A204.1 (cell line): ENCODE results near the gene NOX3.
"Not testable (repeated sequence)": the region's sequence is repeated elsewhere in the genome, so short reads cannot be mapped to it uniquely, and the experiment has no call there.

Experiments used
- FAIRE-seq: peaks from 2 replicates; lab custom pipeline; 2012; peaks lifted over from hg19 to GRCh38; lab: Jason Lieb, UNC

Gene NOX3

DNA sequence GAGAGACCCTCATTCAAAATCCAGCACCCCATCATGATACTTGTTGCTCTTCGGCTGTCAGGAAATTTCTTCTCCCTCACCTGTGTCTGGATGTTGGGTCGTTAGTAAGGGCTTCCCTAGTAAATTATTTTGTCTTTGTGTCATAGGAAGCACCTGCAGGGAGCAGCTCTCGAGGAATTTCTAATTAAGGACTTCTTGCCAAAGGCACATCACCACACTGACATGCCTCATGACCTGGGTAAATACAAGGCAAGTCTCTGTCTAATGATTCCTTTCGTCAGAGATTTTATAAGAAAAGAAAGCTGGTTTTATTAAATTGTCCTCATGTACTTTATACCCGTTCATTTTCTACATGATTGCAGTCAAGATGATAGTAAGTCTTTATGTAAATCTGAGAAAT is at the start of gene NOX3:
TSS of gene NOX3 (minus strand) at position 74 of the 400 bp plus-strand sequence. CDS start at position 35, 39 bp downstream.
- peak; percentile 98 for FAIRE-seq

- peak; percentile 91 for FAIRE-seq
Observed at GRCh38 chr6:155504848-155505607, 49.4 kb upstream of the NOX3 start.

GRCh38 chr6:155502393-155502792 is 46.8 kb upstream of the NOX3 start:
- FAIRE-seq, result no peak

DNA sequence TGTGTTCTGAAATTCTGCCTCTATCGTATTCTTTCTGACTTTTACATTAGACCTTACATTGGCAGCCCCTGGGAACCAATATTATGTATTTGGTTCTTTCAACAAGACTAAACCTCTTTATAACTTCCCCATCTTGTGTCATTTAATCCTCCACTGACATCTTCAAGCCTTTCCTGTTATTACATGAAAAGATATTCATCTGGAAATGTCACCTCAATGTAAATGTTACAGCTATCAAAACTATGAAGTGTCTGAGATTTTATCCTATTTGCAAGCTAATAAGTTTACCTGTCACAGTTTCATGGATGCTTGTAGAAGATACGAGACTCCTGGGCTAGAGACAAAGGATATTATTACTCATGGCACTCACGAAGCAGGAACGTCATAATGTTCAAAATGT is 43.9 kb upstream of the NOX3 start:
- no peak for FAIRE-seq

DNA sequence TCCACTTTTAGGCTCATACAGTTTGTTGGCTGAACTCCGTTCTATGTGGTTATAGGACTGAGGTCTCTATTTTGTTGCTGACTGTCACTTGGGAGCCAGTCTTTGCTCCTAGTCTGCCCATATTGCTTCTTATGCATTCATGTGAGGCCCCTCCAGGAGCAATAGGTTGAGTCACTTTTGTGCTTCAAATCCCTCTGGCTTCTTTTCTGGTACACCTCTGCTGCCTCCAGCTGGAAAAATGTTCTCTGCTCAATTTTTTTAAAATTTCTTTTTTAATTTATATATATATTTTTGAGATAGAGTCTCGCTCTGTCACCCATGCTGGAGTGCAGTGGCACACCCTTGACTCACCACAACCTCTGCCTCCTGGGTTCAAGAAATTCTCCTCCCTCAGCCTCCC is 42.7 kb upstream of the NOX3 start:
- no peak for FAIRE-seq

GRCh38 chr6:155497273-155497672 is 41.6 kb upstream of the NOX3 start:
- no peak for FAIRE-seq

- FAIRE-seq, result no peak
Observed at GRCh38 chr6:155495011-155495768, 39.6 kb upstream of the NOX3 start.

- peak; percentile 98 for FAIRE-seq
Observed at GRCh38 chr6:155493694-155494143, 38.1 kb upstream of the NOX3 start.

GRCh38 chr6:155493026-155493693 is 37.5 kb upstream of the NOX3 start:
- no peak for FAIRE-seq

DNA sequence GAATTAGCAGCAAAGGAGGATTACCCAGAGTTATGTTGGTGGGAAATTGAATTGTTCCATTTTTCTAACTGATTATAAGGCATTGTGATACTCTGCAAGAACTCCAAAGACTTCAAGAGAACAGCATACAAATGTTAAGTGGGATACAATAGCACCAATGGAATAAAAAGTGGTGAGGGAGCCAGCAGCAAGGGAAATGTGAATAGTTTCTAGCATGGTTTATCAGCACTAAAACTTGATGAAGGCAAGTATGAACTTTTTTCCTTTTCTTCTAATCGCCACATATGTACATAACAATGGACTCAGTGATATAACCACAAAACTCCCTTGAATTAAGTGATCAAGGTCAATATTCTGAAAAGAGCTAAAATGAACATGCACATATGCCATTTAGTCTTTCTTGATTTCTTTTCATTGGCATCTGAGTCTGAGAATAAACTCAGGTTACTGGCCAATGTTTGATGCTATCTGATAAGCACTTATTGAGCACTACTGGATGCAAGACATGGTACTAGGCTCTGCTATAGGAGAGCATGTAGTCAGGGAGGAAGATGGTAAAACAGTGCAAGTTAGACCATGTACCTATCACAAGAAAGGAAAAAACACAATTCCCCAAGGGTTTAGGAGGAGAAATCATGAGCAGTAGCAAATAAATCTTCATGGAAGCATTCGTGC is 36.6 kb upstream of the NOX3 start:
- FAIRE-seq, result no peak

DNA sequence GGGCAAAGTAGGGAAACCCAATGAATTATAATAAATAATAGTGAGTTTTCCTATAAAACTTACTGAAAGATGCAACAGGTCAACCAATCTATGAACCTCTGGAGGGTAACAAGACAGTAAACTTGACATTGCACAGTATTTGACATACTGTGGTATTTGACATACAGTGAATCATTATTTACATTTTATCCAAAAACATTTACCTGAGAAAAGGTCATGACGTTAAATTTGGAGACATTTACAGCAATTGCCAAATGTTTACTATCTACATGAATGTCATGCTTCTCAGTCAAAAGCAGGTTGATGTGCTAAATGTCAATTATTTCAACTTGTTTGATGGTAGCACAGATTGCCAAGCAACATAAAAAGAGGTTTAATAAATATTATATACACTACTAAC is 35.8 kb upstream of the NOX3 start:
- FAIRE-seq, result no peak

DNA sequence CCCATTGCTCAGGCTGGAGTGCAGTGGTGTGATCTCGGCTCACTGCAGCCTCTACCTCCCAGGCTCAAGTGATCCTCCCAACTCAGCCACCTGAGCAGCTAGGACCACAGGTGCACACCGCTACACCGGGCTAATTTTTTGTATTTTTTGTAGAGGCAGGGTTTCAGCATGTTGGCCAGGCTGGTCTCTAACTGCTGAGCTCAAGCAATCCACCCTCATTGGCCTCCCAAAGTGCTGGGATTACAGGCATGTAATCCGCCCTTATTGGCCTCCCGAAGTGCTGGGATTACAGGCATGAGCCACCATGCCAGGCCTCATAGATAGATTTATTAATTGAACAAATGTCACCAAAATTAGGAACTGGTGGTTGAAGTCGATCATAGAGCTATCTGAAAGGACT is 32.6 kb upstream of the NOX3 start:
- FAIRE-seq, result not testable (repeated sequence)

DNA sequence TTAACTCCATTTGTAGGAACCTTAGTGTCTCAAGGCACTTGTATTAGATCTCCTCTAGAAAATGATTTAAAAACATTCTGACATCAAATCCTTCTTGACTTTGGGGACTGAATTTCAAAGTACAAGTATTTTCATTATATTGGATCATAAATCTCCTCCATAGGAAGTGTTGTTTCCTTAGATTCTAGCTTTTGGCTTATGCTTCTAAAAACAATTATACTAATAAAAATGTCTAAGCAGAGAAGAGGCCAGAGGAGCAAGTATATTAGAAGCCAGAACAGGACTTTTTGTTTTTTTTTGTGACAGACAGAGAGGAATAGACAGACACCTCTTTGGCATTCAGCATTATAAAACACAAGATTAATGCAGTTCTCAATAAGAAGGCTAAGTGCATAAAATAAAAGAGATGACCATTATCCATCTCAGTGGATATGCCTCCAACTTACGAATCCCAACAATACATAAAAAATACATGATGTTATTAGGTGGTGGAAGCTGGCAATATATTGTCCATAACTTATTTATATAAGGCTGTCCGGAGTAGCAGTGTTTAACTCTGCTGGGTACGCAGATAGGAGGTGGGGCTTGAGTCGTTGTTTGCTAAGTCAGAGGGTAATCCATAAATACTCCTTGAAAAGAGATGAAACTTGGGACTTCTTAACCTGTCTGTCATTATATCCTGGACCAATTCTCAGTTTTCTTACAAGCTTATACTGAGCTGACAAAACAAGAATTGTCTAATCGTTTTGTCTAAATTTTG is 31.9 kb upstream of the NOX3 start:
- FAIRE-seq, result no peak

DNA sequence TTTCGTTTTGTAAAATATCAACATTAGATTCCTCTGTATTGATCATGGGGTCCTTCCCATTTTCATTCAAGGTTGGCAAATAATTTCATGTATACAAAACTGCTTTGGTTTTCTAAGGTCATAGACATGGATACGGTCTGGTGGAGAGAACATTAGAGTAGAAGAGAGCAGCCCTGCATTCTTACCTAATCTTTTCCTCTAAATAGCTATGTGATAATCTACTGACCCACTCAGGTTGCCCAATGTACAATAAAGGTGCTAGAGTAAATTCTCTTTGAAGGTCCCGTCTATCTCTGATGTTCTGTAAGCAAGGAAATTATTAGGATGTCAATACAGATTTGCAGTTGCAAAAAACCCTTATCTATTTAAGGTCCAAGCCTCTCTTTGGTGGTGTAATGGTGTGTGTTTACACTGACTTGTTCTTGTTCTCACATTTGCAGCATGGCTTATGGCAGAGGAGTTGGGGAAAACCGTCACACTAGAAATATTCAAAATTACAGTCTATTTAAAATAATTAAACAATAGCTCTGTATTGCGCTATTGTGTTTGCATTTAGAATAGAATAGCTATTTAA is 31.2 kb upstream of the NOX3 start:
- no peak for FAIRE-seq

DNA sequence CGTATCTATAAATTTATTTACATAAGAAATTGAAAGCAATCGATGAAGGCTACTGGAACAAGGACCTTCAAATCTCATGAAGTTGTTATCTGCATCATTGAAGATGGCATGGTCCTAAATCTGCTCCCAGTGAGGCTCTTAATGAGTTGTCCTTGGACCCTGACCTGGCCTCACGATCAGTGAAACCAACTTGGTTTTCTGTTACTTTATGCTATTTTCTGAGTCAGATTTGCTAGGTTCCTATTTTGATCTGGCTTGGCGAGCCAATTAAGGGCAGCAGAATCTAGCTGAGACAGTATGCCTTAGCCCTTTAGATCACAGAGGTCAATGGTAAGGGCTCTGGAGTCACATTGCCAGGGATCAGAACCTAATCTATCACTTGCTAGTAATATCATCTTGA is 30.1 kb upstream of the NOX3 start:
- no peak for FAIRE-seq

DNA sequence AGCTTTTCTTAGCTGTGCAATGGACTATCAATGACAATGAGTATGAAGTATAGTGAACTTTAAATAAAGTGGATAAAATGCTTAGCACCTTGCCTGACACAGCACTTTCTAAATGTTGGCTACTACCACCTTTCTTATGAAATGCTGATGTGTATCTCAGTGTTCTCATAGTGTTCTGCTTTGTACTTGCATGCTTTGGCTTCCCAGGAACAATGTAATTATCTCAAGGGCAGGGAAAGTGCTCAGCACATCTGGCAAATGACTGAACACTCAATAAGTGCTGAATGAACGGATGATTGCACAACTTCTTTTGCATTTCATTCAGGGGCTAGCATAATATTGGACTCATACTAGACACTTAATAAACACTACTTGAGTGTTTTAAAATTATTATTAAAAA is 28.2 kb upstream of the NOX3 start:
- FAIRE-seq, result no peak

DNA sequence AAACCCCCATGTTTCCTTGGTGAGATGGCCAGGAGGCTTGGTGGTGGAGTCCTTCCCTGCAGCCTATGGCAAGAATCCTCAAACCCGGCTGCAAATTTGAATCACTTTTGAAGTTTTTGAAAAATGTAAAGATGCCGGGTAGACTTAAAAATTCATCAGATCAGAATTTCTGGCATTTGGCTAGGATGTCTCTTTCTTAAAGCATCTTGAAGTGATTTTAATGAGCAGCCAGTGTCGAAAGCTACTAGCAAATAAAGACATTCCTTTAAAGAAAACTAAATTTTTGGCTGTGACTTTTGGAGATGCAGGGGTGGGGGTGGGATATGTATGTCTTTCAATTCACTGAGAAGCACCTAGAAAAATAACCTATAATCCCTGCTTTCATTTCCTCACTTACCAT is 25.6 kb upstream of the NOX3 start:
- FAIRE-seq, result no peak

- no peak for FAIRE-seq
Observed at GRCh38 chr6:155473741-155474140, 18.1 kb upstream of the NOX3 start.

GRCh38 chr6:155472886-155473285 is 17.2 kb upstream of the NOX3 start:
- FAIRE-seq, result no peak

DNA sequence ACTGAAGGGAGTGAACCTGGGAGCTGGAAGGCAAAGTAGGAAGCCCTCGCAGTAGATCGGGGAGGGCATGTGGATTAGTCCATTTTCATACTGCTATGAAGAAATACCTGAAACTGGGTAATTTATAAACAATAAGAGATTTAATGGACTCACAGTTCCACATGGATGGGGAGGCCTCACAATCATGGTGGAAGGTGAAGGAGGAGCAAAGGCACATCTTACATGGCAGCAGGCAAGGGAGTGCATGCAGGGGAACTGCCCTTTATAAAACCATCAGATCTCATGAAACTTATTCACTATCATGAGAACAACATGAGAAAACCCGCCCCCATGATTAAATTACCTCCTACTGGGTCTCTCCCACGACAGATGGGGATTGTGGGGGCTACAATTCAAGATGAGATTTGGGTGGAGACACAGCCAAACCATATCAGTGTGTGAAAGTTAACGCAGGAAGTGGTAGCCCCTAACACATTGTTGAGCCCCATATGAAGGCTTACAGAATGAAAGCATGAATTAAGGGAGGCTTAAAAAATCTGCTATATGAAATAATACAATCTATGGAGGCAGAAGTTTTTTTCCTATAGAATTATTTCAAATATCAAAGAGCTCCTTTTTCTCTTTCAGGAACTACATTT is 15.5 kb upstream of the NOX3 start:
- not testable (repeated sequence) for FAIRE-seq

DNA sequence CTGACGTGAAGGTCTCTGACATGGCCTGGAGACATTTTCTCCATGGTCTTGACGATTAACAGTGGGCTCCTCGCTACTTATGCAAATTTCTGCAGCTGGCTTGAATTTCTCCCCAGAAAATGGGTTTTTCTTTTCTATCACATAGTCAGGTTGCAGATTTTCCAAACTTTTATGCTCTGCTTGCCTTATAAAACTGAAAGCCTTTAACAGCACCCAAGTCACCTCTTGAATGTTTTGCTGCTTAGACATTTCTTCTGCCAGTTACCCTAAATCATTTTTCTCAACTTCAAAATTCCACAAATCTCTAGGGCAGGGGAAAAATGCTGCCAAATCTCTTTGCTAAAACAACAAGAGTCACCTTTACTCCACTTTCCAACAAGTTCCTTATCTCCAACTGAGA is 12.9 kb upstream of the NOX3 start:
- FAIRE-seq, result not testable (repeated sequence)
